ENCODE data around the gene RAB35. TPM values are rescaled to one million over a fixed set of nuclear protein-coding genes. Genes with fewer than 3 reads are reported as not detected.

The RAB35 gene
- total and polyA plus RNA-seq, 2 experiments from 2014 or later: 9.9 to 16.9 TPM

GRCh38 chr12:120065472-120065871 lies 51.1 kb downstream of the RAB35 start:
- H3K4me2 ChIP-seq: no peak overlapping the region
- no peaks in the 10 kb centered on the region for H3K79me2 ChIP-seq (replicated peaks; ENCODE audit: insufficient read depth)
- H3K27ac ChIP-seq (ENCODE audit: low read depth): no peak overlapping the region
- H2AFZ ChIP-seq: no peak overlapping the region
- Mint-ChIP-seq H3K36me3 (ENCODE audit: low read depth) (no peaks in the 10 kb centered on the region), H3K27me3 (ENCODE audit: insufficient read depth, low read depth, poor library complexity) (peaks cover 6% of the 10 kb centered on the region), H3K9me3 (no peaks in the 10 kb centered on the region), H3K27ac (no peak overlapping the region), H3K4me1 (peaks cover 9% of the 10 kb centered on the region), H3K4me3 (no peak overlapping the region)
- no peaks in the 10 kb centered on the region for H3K9me2 ChIP-seq (ENCODE audit: insufficient read depth)
- DNase-seq (ENCODE audit: low spot score) (no peak), ATAC-seq (no peak)
- H3F3A ChIP-seq (replicated peaks; ENCODE audit: low read depth): no peaks in the 10 kb centered on the region
- H4K20me1 ChIP-seq (replicated peaks; ENCODE audit: insufficient read depth): no peaks in the 10 kb centered on the region; the same call in 1 of the 2 replicates
- no peak overlapping the region for H3K4me3 ChIP-seq
- no peaks in the 10 kb centered on the region for H3K27me3 ChIP-seq (ENCODE audit: insufficient read depth)
- TF ChIP-seq CREB1 (CRISPR knock-in tag; IDR thresholded peaks at IDR 0.05; ENCODE audit: low read depth) (no peak), STAT1 (IDR thresholded peaks at IDR 0.05; ENCODE audit: unreplicated experiment) (no peak), ZNF331 (CRISPR knock-in tag; IDR thresholded peaks at IDR 0.05; ENCODE audit: low read depth) (no peak), EZH2 (IDR thresholded peaks at IDR 0.05; ENCODE audit: low read depth, unreplicated experiment) (no peak), POLR2AphosphoS5 (IDR thresholded peaks at IDR 0.05; ENCODE audit: low read depth) (no peak), NANOG (IDR thresholded peaks at IDR 0.05; ENCODE audit: borderline replicate concordance) (no peak)
- H3K4me1 ChIP-seq (ENCODE audit: insufficient read depth): no peaks in the 10 kb centered on the region
- H3K36me3 ChIP-seq (ENCODE audit: insufficient read depth): no peaks in the 10 kb centered on the region

DNA sequence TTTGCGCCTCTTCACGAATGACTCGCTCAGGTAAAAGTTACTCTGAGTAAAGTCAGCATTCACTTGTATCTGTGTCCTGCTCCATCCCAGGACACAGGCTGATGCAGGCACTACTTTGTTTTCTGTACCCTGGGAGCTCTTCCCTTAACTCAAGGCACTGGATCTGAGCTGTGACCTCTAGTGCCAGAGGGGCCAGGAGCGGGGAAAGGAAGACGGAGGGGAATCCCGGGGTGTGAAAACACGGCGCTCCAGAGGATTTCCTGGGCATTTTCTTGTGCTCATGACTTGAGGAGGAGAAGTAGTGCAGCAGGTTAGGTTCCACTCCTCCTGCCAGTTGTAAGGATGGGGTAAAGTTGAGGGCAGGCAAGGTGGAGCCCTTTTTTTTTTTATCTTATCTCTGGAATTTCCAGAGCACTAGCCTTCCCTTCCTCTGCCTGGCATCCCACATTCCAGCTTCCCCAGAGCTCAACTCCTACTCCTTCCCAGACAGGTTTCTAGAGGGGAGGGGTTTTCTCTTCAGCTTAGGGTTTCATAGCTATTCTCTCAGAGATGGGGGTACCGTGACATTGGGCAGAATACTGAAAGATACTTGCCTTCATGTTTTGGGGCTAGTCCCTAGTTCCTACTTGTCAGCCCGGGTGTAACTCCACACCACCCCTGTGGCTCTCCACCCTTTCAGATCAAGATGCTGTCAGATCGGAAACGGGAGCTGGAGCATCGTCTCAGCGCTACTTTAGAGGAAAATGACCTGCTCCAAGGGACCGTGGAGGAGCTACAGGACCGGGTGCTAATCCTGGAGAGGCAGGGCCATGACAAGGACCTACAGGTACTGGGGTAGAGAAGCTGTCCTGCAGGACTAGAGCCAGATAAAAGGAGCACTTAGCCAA lies 52.3 kb downstream of the RAB35 start:
- Histone ChIP-seq H3K27ac (ENCODE audit: low read depth) (peak overlapping the region; percentile 76; the same call in 1 of the 2 replicates), H3K4me3 (no peak overlapping the region), H4K20me1 (replicated peaks; ENCODE audit: insufficient read depth) (no peaks in the 10 kb centered on the region; the same call in 1 of the 2 replicates), H3K9me2 (ENCODE audit: insufficient read depth) (no peaks in the 10 kb centered on the region), H3K4me2 (no peak overlapping the region), H3K27me3 (ENCODE audit: insufficient read depth) (no peaks in the 10 kb centered on the region), H3K79me2 (replicated peaks; ENCODE audit: insufficient read depth) (no peaks in the 10 kb centered on the region), H3K4me1 (ENCODE audit: insufficient read depth) (no peaks in the 10 kb centered on the region), H3K36me3 (ENCODE audit: insufficient read depth) (no peaks in the 10 kb centered on the region), H3F3A (replicated peaks; ENCODE audit: low read depth) (no peaks in the 10 kb centered on the region), H2AFZ (no peak overlapping the region)
- ATAC-seq (peak; percentile 77), DNase-seq (ENCODE audit: low spot score) (peak; percentile 43)
- H3K9me3 Mint-ChIP-seq: no peaks in the 10 kb centered on the region
- peaks cover 9% of the 10 kb centered on the region for H3K4me1 Mint-ChIP-seq
- H3K27me3 Mint-ChIP-seq (ENCODE audit: insufficient read depth, low read depth, poor library complexity): peaks cover 6% of the 10 kb centered on the region
- no peak overlapping the region for H3K4me3 Mint-ChIP-seq
- peak overlapping the region; percentile 80; the same call in 1 of the 2 replicates for H3K27ac Mint-ChIP-seq
- H3K36me3 Mint-ChIP-seq (ENCODE audit: low read depth): no peaks in the 10 kb centered on the region
- TF ChIP-seq CREB1 (CRISPR knock-in tag; IDR thresholded peaks at IDR 0.05; ENCODE audit: low read depth) (no peak), JUNB (IDR thresholded peaks at IDR 0.05; ENCODE audit: unreplicated experiment) (no peak), ZNF331 (CRISPR knock-in tag; IDR thresholded peaks at IDR 0.05; ENCODE audit: low read depth) (no peak), ZNF462 (CRISPR knock-in tag; IDR thresholded peaks at IDR 0.05) (no peak), STAT1 (IDR thresholded peaks at IDR 0.05; ENCODE audit: unreplicated experiment) (no peak), EZH2 (IDR thresholded peaks at IDR 0.05; ENCODE audit: low read depth, unreplicated experiment) (no peak)
- TF ChIP-seq, protein P1, sequence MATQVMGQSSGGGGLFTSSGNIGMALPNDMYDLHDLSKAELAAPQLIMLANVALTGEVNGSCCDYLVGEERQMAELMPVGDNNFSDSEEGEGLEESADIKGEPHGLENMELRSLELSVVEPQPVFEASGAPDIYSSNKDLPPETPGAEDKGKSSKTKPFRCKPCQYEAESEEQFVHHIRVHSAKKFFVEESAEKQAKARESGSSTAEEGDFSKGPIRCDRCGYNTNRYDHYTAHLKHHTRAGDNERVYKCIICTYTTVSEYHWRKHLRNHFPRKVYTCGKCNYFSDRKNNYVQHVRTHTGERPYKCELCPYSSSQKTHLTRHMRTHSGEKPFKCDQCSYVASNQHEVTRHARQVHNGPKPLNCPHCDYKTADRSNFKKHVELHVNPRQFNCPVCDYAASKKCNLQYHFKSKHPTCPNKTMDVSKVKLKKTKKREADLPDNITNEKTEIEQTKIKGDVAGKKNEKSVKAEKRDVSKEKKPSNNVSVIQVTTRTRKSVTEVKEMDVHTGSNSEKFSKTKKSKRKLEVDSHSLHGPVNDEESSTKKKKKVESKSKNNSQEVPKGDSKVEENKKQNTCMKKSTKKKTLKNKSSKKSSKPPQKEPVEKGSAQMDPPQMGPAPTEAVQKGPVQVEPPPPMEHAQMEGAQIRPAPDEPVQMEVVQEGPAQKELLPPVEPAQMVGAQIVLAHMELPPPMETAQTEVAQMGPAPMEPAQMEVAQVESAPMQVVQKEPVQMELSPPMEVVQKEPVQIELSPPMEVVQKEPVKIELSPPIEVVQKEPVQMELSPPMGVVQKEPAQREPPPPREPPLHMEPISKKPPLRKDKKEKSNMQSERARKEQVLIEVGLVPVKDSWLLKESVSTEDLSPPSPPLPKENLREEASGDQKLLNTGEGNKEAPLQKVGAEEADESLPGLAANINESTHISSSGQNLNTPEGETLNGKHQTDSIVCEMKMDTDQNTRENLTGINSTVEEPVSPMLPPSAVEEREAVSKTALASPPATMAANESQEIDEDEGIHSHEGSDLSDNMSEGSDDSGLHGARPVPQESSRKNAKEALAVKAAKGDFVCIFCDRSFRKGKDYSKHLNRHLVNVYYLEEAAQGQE (IDR thresholded peaks at IDR 0.05; ENCODE audit: unreplicated experiment): no peak

Measured in GM23338 (cell line).